Epithelial cell of proximal tubule (primary cell): Measurements from ENCODE around the gene MRPL43. TPM values are rescaled to one million over a fixed set of nuclear protein-coding genes. Genes with fewer than 3 reads are reported as not detected.

Experiments
- DNase-seq: peaks from one replicate; pipeline ENCODE4 v3.0.0-alpha.2; 2011; ENCODE audit warnings: low read depth
- H3K4me3 ChIP-seq: 2 replicates; pipeline ENCODE4 v1.5.1; 2011; ENCODE audit warnings: low read depth, mild to moderate bottlenecking, low read length
- CTCF ChIP-seq: conservative IDR thresholded peaks from 2 replicates; pipeline ENCODE4 v1.5.1; 2012; ENCODE audit warnings: low read depth, mild to moderate bottlenecking, low read length
- total RNA-seq: library from RNA; depleted of rRNA; stranded (reverse); fragments of >200 nt; gene quantifications from 2 replicates; pipeline ENCODE4 v1.2.3, GENCODE V29; 2015

The MRPL43 gene
- total RNA-seq, 1 donor from 2014 or later = 99.6 TPM

- no peak for TF ChIP-seq CTCF
- H3K4me3 ChIP-seq = no peak overlapping the region
- DNase-seq = no peak
Observed at GRCh38 chr10:101027106-101027720, 39.9 kb upstream of the MRPL43 start.

GRCh38 chr10:101022967-101023705 is 35.8 kb upstream of the MRPL43 start:
- no peak for DNase-seq
- no peak overlapping the region for H3K4me3 ChIP-seq
- TF ChIP-seq CTCF = no peak

GRCh38 chr10:101021692-101022251 is 34.5 kb upstream of the MRPL43 start:
- TF ChIP-seq CTCF = no peak
- no peak overlapping the region for H3K4me3 ChIP-seq
- DNase-seq = no peak

GRCh38 chr10:101021239-101021638 is 33.9 kb upstream of the MRPL43 start:
- DNase-seq = no peak
- no peak for TF ChIP-seq CTCF
- H3K4me3 ChIP-seq = no peak overlapping the region

- DNase-seq = no peak
- H3K4me3 ChIP-seq = no peak overlapping the region
- no peak for TF ChIP-seq CTCF
Observed at GRCh38 chr10:101020427-101021075, 33.3 kb upstream of the MRPL43 start.

GRCh38 chr10:101019440-101019703 is 32.1 kb upstream of the MRPL43 start:
- TF ChIP-seq CTCF = no peak
- H3K4me3 ChIP-seq = no peak overlapping the region
- no peak for DNase-seq
